LNCaP clone FGC (cell line): Measurements from ENCODE around the gene ANKRD60.

Experiments used
- DNase-seq: peaks from one replicate; pipeline ENCODE4 v3.0.0-alpha.2; 2011; ENCODE audit warnings: low read depth
- H3K4me3 ChIP-seq: 2 replicates; pipeline ENCODE4 v1.5.1; 2011; ENCODE audit warnings: mild to moderate bottlenecking, low read depth, low read length, control low read depth
- TF ChIP-seq, protein P1 (sequence below): IDR thresholded peaks from 2 replicates; pipeline ENCODE4 v1.5.1; 2012; ENCODE audit warnings: mild to moderate bottlenecking; ENCODE audit not compliant: control insufficient read depth, insufficient read depth; ENCODE audit errors: extremely low read depth

The ANKRD60 gene

GRCh38 chr20:58182521-58183140 is 45.8 kb downstream of the ANKRD60 start:
- TF ChIP-seq, protein P1, sequence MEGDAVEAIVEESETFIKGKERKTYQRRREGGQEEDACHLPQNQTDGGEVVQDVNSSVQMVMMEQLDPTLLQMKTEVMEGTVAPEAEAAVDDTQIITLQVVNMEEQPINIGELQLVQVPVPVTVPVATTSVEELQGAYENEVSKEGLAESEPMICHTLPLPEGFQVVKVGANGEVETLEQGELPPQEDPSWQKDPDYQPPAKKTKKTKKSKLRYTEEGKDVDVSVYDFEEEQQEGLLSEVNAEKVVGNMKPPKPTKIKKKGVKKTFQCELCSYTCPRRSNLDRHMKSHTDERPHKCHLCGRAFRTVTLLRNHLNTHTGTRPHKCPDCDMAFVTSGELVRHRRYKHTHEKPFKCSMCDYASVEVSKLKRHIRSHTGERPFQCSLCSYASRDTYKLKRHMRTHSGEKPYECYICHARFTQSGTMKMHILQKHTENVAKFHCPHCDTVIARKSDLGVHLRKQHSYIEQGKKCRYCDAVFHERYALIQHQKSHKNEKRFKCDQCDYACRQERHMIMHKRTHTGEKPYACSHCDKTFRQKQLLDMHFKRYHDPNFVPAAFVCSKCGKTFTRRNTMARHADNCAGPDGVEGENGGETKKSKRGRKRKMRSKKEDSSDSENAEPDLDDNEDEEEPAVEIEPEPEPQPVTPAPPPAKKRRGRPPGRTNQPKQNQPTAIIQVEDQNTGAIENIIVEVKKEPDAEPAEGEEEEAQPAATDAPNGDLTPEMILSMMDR = no peak

DNA sequence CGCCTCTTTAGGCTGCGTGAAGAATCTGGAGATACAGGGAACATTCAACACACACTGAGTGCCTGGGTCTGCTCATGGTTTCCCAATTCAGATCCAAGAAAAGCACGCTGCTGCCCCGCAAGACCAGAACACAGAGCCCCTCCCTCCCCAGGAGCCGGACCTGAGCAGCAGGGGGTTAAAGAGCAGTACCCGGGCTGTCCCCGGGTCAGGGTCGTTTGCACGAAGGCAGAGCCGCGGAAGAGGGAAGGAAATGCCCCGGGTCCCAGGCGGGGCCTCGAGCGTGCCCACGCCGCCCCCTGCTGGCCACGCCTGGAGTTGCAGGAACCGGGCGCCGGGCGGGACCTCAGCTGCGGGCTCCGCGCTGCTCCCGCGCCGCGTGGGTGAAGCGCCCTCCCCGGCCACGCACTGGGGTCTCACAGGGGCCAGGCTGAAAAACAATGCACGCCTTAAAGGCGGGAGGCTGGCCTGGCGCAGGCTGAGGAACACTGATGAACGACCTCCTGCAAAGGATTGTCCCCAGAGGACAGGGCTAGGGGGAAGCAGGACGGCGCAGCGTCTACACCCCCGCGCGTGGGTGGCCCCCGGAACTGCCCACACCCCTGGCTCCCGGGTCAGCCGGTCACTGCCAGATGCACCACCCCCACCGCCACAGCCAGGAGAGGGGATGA is 48.9 kb downstream of the ANKRD60 start:
- no peak for DNase-seq
- peak overlapping the region; percentile 41 for H3K4me3 ChIP-seq
- TF ChIP-seq, protein P1 = peak; percentile 96

More at GRCh38 chr20:58182521-58183140, 45.8 kb downstream of the ANKRD60 start:
- no peak overlapping the region for H3K4me3 ChIP-seq
- DNase-seq = no peak

- TF ChIP-seq, protein P1 = no peak
- peak overlapping the region; percentile 41 for H3K4me3 ChIP-seq
- no peak for DNase-seq
Observed at GRCh38 chr20:58179083-58179431, 49.4 kb downstream of the ANKRD60 start.

DNA sequence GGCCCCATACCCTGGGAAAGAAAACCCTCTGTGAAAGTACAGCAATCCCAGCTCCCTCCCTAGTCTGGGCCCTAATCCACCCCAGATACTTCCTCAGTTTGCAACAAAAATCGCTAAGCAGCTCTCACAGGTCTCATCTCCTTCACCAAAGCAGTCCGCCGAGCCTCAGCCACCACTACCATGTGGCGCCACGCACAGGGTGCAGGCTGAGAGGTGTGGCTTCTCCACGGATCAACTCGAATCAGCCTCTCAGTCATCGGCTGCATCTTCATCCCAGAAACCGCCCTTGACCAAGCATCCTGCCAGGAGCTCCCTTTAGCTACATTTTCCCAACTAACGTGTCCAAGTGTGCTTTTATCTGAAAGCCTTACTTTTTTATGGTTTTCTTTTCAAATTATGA is 50.7 kb downstream of the ANKRD60 start:
- TF ChIP-seq, protein P1 = no peak
- H3K4me3 ChIP-seq = no peak overlapping the region
- DNase-seq = no peak

DNA sequence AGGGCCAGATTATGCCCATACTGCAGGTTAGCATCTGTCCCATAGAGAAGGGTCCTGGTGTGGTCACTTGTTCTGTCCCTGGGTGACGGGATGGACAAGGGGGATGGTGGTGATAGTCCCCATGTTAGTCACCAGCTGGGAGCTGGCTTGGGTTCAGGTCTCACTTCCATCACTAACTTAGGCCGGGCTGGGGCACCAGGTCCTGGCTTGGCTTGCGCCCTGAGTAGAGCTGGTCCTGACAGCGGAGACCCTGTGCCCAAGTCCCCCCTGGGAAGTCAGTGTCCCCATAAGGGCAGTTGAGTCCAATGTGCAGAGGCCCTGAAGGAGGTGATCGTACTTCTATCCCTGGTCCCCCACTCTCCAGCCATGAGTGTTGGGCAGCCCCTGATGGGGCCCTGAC is 52.6 kb downstream of the ANKRD60 start:
- TF ChIP-seq, protein P1 = no peak
- no peak overlapping the region for H3K4me3 ChIP-seq
- no peak for DNase-seq

DNA sequence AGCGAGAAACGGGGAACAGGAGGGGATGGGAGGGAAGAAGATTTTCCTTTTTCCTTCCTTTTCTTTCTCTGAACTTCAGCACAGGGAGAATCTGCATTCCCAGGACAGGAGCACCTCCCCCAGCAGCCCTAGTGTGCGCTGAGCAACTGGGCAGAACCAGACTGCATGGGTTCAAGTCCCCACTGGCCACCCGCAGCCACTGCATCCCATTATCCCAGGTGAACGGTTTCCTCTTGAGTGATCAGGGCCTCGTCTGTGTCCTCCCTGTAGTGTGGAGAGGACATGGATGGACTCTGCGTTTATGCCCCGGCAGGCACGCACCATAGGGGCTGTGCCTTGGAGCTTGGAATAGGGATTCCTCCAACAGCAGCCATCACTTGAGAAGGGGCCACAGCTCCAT is 53.0 kb downstream of the ANKRD60 start:
- no peak overlapping the region for H3K4me3 ChIP-seq
- no peak for DNase-seq
- TF ChIP-seq, protein P1 = no peak
